IMR-90 (cell line): ENCODE results near the gene SNCG. TPM values are rescaled to one million over a fixed set of nuclear protein-coding genes. Genes with fewer than 3 reads are reported as not detected.

ENCODE experiments used
- ATAC-seq: fragments of 200-7000 bp; cut with Tn5 transposase; 2 replicates; pipeline ENCODE4 v1.9.1; 2020; ENCODE audit warnings: low read depth, mild to moderate bottlenecking, moderate library complexity
- BruUV-seq: library from RNA; stranded (reverse); fragments of 400-500 nt; replicated peaks from 2 replicates; lab custom pipeline; 2021; lab: Mats Ljungman, UMichigan
- CTCF ChIA-PET: fragments of 300-600 bp; formaldehyde crosslinking; extraction: SDS; loops from one replicate; lab custom pipeline; 2021; ENCODE audit warnings: antibody characterized with exemption; lab: Yijun Ruan, JAX
- POLR2A ChIA-PET: fragments of 300-600 bp; sonication (Branson Sonifier 250); formaldehyde crosslinking; loops from one replicate; lab custom pipeline; 2022; ENCODE audit warnings: antibody characterized with exemption; ENCODE audit not compliant: unreplicated experiment; lab: Charles Lee
- DNase-seq: peaks from one replicate; pipeline ENCODE4 v3.0.0; 2013
- H2AFZ ChIP-seq: replicated peaks from 2 replicates; pipeline ENCODE3; 2013; ENCODE audit warnings: low read length, mild to moderate bottlenecking; ENCODE audit not compliant: poor library complexity
- H2AK5ac ChIP-seq: 2 replicates; pipeline ENCODE4 v1.6.1; 2013; ENCODE audit warnings: low read depth, low read length, inconsistent platforms
- H2AK9ac ChIP-seq: replicated peaks from 2 replicates; pipeline ENCODE3; 2013; ENCODE audit warnings: mild to moderate bottlenecking, low read depth, low read length, moderate library complexity; ENCODE audit not compliant: poor library complexity
- H2BK120ac ChIP-seq: 2 replicates; pipeline ENCODE4 v1.6.1; 2013; ENCODE audit warnings: low read depth, low read length, inconsistent platforms
- H2BK15ac ChIP-seq: 3 replicates; pipeline ENCODE4 v1.6.1; 2013; ENCODE audit warnings: low read depth, low read length, inconsistent platforms
- H2BK20ac ChIP-seq: 2 replicates; pipeline ENCODE4 v1.6.1; 2013; ENCODE audit warnings: low read depth, mild to moderate bottlenecking, inconsistent platforms, low read length, moderate library complexity
- H2BK5ac ChIP-seq: 2 replicates; pipeline ENCODE4 v1.6.1; 2013; ENCODE audit warnings: mild to moderate bottlenecking, low read depth, low read length, inconsistent platforms; ENCODE audit not compliant: poor library complexity, severe bottlenecking
- H3K14ac ChIP-seq: replicated peaks from 2 replicates; pipeline ENCODE4 v1.6.1; 2013; ENCODE audit warnings: low read depth, low read length, inconsistent platforms
- H3K18ac ChIP-seq: 2 replicates; pipeline ENCODE4 v1.6.1; 2013; ENCODE audit warnings: low read depth, low read length, control low read depth
- H3K23ac ChIP-seq: 2 replicates; pipeline ENCODE4 v1.6.1; 2013; ENCODE audit warnings: low read depth, low read length, inconsistent platforms
- H3K27ac ChIP-seq: 2 replicates; pipeline ENCODE4 v1.5.1; 2013; ENCODE audit warnings: mild to moderate bottlenecking, control low read depth, low read length; ENCODE audit not compliant: insufficient read depth
- H3K27me3 ChIP-seq: 2 replicates; pipeline ENCODE4 v1.6.1; 2013; ENCODE audit warnings: low read length; ENCODE audit not compliant: control insufficient read depth, insufficient read depth
- H3K36me3 ChIP-seq: 2 replicates; pipeline ENCODE4 v1.6.1; 2013; ENCODE audit warnings: low read length, mixed read lengths; ENCODE audit not compliant: control insufficient read depth, insufficient read depth
- H3K4ac ChIP-seq: 2 replicates; pipeline ENCODE4 v1.6.1; 2013; ENCODE audit warnings: low read depth, low read length, inconsistent platforms
- H3K4me1 ChIP-seq: 2 replicates; pipeline ENCODE4 v1.6.1; 2013; ENCODE audit warnings: low read length, mixed read lengths; ENCODE audit not compliant: control insufficient read depth, insufficient read depth
- H3K4me2 ChIP-seq: 2 replicates; pipeline ENCODE4 v1.6.1; 2013; ENCODE audit warnings: low read depth, mild to moderate bottlenecking, control low read depth, low read length, moderate library complexity
- H3K4me3 ChIP-seq: 2 replicates; pipeline ENCODE4 v1.5.1; 2013; ENCODE audit warnings: low read depth, mild to moderate bottlenecking, control low read depth, low read length, moderate library complexity; ENCODE audit not compliant: insufficient read depth
- H3K56ac ChIP-seq: 2 replicates; pipeline ENCODE4 v1.6.1; 2013; ENCODE audit warnings: low read length, inconsistent platforms; ENCODE audit not compliant: insufficient read depth; ENCODE audit errors: extremely low read depth
- H3K79me1 ChIP-seq, 2 experiments: 2 replicates each; pipeline ENCODE4 v1.6.1; 2013; ENCODE audit warnings: low read length in 2 of 2, inconsistent platforms in 1 of 2, low read depth in 1 of 2
- H3K9ac ChIP-seq: 2 replicates; pipeline ENCODE4 v1.6.1; 2013; ENCODE audit warnings: low read depth, low read length, control low read depth
- H3K9me1 ChIP-seq: 2 replicates; pipeline ENCODE4 v1.6.1; 2013; ENCODE audit warnings: low read length, inconsistent platforms; ENCODE audit not compliant: insufficient read depth
- H3K9me3 ChIP-seq: 2 replicates; pipeline ENCODE4 v1.6.1; 2013; ENCODE audit warnings: low read length; ENCODE audit not compliant: control insufficient read depth, insufficient read depth
- H4K20me1 ChIP-seq: 2 replicates; pipeline ENCODE4 v1.6.1; 2013; ENCODE audit warnings: low read length, inconsistent platforms; ENCODE audit not compliant: insufficient read depth
- H4K5ac ChIP-seq: 2 replicates; pipeline ENCODE4 v1.6.1; 2013; ENCODE audit warnings: mild to moderate bottlenecking, low read depth, low read length, control low read depth
- H4K8ac ChIP-seq, 2 experiments: 2 replicates each; pipeline ENCODE4 v1.6.1; 2013; ENCODE audit warnings: low read depth in 2 of 2, low read length in 2 of 2, control low read depth in 1 of 2, inconsistent platforms in 1 of 2
- H4K91ac ChIP-seq: 2 replicates; pipeline ENCODE4 v1.6.1; 2013; ENCODE audit warnings: low read depth, low read length, inconsistent platforms; ENCODE audit not compliant: insufficient read depth
- BHLHE40 ChIP-seq: fragments of 150-350 bp; IDR thresholded peaks from 2 replicates; pipeline ENCODE4 v1.6.1; 2016; ENCODE audit warnings: mild to moderate bottlenecking, low read depth, low read length
- CEBPB ChIP-seq: IDR thresholded peaks from 2 replicates; pipeline ENCODE4 v1.6.1; 2012; ENCODE audit warnings: low read depth, low read length, improper control_type of control experiment
- CHD1 ChIP-seq: IDR thresholded peaks from 2 replicates; pipeline ENCODE4 v1.6.1; 2012; ENCODE audit warnings: low read depth, low read length, improper control_type of control experiment
- CTCF ChIP-seq: conservative IDR thresholded peaks from 2 replicates; pipeline ENCODE4 v1.5.1; 2012; ENCODE audit warnings: mild to moderate bottlenecking, low read depth, low read length, improper control_type of control experiment
- ELK1 ChIP-seq: fragments of 150-350 bp; IDR thresholded peaks from 2 replicates; pipeline ENCODE4 v1.6.1; 2016; ENCODE audit warnings: low read depth, mild to moderate bottlenecking, low read length, moderate library complexity, borderline replicate concordance
- FOS ChIP-seq: fragments of 150-350 bp; IDR thresholded peaks from 2 replicates; pipeline ENCODE4 v1.6.1; 2016; ENCODE audit warnings: low read depth, low read length
- MAFK ChIP-seq: IDR thresholded peaks from 2 replicates; pipeline ENCODE4 v1.6.1; 2012; ENCODE audit warnings: low read depth, low read length, improper control_type of control experiment
- MAZ ChIP-seq: IDR thresholded peaks from 2 replicates; pipeline ENCODE4 v1.6.1; 2012; ENCODE audit warnings: low read depth, mild to moderate bottlenecking, low read length, improper control_type of control experiment, moderate library complexity, borderline replicate concordance
- MXI1 ChIP-seq: IDR thresholded peaks from 2 replicates; pipeline ENCODE4 v1.6.1; 2012; ENCODE audit warnings: low read depth, mild to moderate bottlenecking, low read length, moderate library complexity, borderline replicate concordance
- NFE2L2 ChIP-seq: fragments of 150-350 bp; IDR thresholded peaks from 2 replicates; pipeline ENCODE4 v1.6.1; 2016; ENCODE audit warnings: low read depth, mild to moderate bottlenecking, low read length
- POLR2A ChIP-seq: IDR thresholded peaks from 2 replicates; pipeline ENCODE4 v1.6.1; 2012; ENCODE audit warnings: mild to moderate bottlenecking, low read depth, low read length
- RAD21 ChIP-seq: IDR thresholded peaks from 2 replicates; pipeline ENCODE4 v1.6.1; 2012; ENCODE audit warnings: low read length, improper control_type of control experiment
- RCOR1 ChIP-seq: IDR thresholded peaks from 2 replicates; pipeline ENCODE4 v1.6.1; 2012; ENCODE audit warnings: mild to moderate bottlenecking, low read length, improper control_type of control experiment; ENCODE audit not compliant: insufficient replicate concordance
- RFX5 ChIP-seq: IDR thresholded peaks from 2 replicates; pipeline ENCODE4 v1.8.0; 2012; ENCODE audit warnings: low read depth, mild to moderate bottlenecking, low read length, moderate library complexity
- SMC3 ChIP-seq: fragments of 150-350 bp; IDR thresholded peaks from 2 replicates; pipeline ENCODE4 v1.6.1; 2016; ENCODE audit warnings: low read depth, mild to moderate bottlenecking, antibody characterized with exemption, low read length, moderate library complexity
- USF2 ChIP-seq: fragments of 150-350 bp; IDR thresholded peaks from 2 replicates; pipeline ENCODE4 v1.6.1; 2017; ENCODE audit warnings: mild to moderate bottlenecking, antibody characterized with exemption, low read length, low read depth
- WGBS, 2 experiments: methylation state at CpG; one replicate each; pipeline versions ENCODE4 v1.1.5 to v1.1.7; 2013; ENCODE audit warnings: missing lambda C conversion rate in 2 of 2; ENCODE audit not compliant: insufficient read length in 1 of 2; ENCODE audit errors: extremely low coverage in 2 of 2; 5-methylcytosine and 5-hydroxymethylcytosine counted together
- dilution Hi-C: fragments of 300-500 bp; cut with HindIII; formaldehyde crosslinking; loops from one replicate; pipeline ENCODE4 v1.14.3; 2018; ENCODE audit warnings: low sequenced_read_pairs; ENCODE audit not compliant: unreplicated experiment
- in situ Hi-C: fragments of 300-500 bp; cut with MboI; formaldehyde crosslinking; loops from 3 replicates; pipeline ENCODE4 v1.14.3; 2019; ENCODE audit warnings: low sequenced_read_pairs, inconsistent platforms, mixed read lengths
- intact Hi-C: fragments of 100-400 bp; cut with micrococcal nuclease; formaldehyde crosslinking; loops from 2 replicates; pipeline ENCODE4 v1.10.0; 2022
- polyA plus RNA-seq, 3 experiments: library from polyadenylated mRNA; depleted of rRNA; stranded (reverse); fragments of >200 nt; gene quantifications; 2 replicates each; pipeline ENCODE4 v1.2.3, GENCODE V29; 2012; ENCODE audit warnings: low replicate concordance in 1 of 3
- total RNA-seq: library from RNA; depleted of rRNA; stranded (reverse); fragments of >200 nt; gene quantifications from 2 replicates; pipeline ENCODE4 v1.2.3, GENCODE V29; 2012

Gene SNCG
- total and polyA plus RNA-seq, 2 of the 4 experiments (the other 2 are of a cell fraction): 10.6 to 19.0 TPM

GRCh38 chr10:86922553-86922961 lies 35.8 kb upstream of the SNCG start:
- WGBS, 2 experiments: 99% methylated on average over 7 of the region's 9 CpGs; no CpG with 5 or more reads in 1 of the 2 experiments
- POLR2A ChIA-PET: no interaction called here

More at GRCh38 chr10:86922553-86922961, 35.8 kb upstream of the SNCG start:
- Histone ChIP-seq H3K27me3 (no peaks in the 10 kb centered on the region), H3K23ac (no peak overlapping the region), H3K4me2 (no peak overlapping the region), H3K9me3 (no peaks in the 10 kb centered on the region), H2AK5ac (no peak overlapping the region), H3K36me3 (peaks cover 25% of the 10 kb centered on the region), H4K8ac (no peak overlapping the region), H2BK20ac (no peak overlapping the region), H3K14ac (no peak overlapping the region), H3K56ac (no peak overlapping the region), H4K91ac (no peak overlapping the region), H3K27ac (no peak overlapping the region), H2BK120ac (no peak overlapping the region), H2BK5ac (no peak overlapping the region), H4K20me1 (no peaks in the 10 kb centered on the region), H4K5ac (no peak overlapping the region), H2BK15ac (no peak overlapping the region), H2AK9ac (no peak overlapping the region), H3K4ac (no peak overlapping the region), H3K79me1 (peaks cover 8 to 16% of the 10 kb centered on the region in 2 experiments; a peak in 3 of 4 replicates), H3K9me1 (peaks cover 8% of the 10 kb centered on the region; the same call in 1 of the 2 replicates), H3K4me1 (peaks cover 5% of the 10 kb centered on the region), H3K9ac (no peak overlapping the region), H2AFZ (no peak overlapping the region), H3K18ac (no peak overlapping the region), H3K4me3 (no peak overlapping the region)
- TF ChIP-seq POLR2A: no peak
- no peak for TF ChIP-seq FOS
- TF ChIP-seq RAD21: no peak
- TF ChIP-seq CTCF: no peak
- no peak for TF ChIP-seq MXI1
- no peak for TF ChIP-seq ELK1
- TF ChIP-seq MAZ: no peak
- TF ChIP-seq MAFK: no peak
- no peak for TF ChIP-seq USF2
- TF ChIP-seq RFX5: no peak
- TF ChIP-seq NFE2L2: no peak
- TF ChIP-seq BHLHE40: no peak
- TF ChIP-seq CHD1: no peak
- no peak for TF ChIP-seq CEBPB
- TF ChIP-seq SMC3: no peak
- TF ChIP-seq RCOR1: no peak
- ATAC-seq (no peak), DNase-seq (no peak)
- in situ Hi-C loops: no loop called here
- CTCF ChIA-PET: no interaction called here
- dilution Hi-C loops: no loop called here
- intact Hi-C loops: no loop called here
- BruUV-seq: no TSS peak
